H1 (cell line): Measurements from ENCODE around the gene HRH1. TPM values are rescaled to one million over a fixed set of nuclear protein-coding genes. Genes with fewer than 3 reads are reported as not detected.

Experiments used
- CTCF ChIA-PET: fragments of 300-600 bp; sonication (Branson Sonifier 250); formaldehyde crosslinking; loops from one replicate; lab custom pipeline; 2021; ENCODE audit not compliant: partially characterized antibody; lab: Charles Lee
- POLR2A ChIA-PET: fragments of 300-600 bp; sonication (Branson Sonifier 250); formaldehyde crosslinking; loops from one replicate; lab custom pipeline; 2021; ENCODE audit warnings: inconsistent platforms; ENCODE audit not compliant: partially characterized antibody; lab: Charles Lee
- DNase-seq, 2 experiments: peaks; one replicate each; pipeline versions ENCODE4 v3.0.0 to v3.0.0-alpha.2; 2010 to 2022; ENCODE audit warnings: low spot score in 2 of 2, low read depth in 1 of 2, mixed read lengths in 1 of 2
- FAIRE-seq: peaks from 2 replicates; lab custom pipeline; 2011; peaks lifted over from hg19 to GRCh38; lab: Jason Lieb, UNC
- H2AFZ ChIP-seq: 2 replicates; pipeline ENCODE4 v1.8.1; 2012; ENCODE audit warnings: low read length, inconsistent platforms
- H2AK5ac ChIP-seq: 2 replicates; pipeline ENCODE4 v1.6.1; 2013; ENCODE audit warnings: low read depth, low read length
- H2BK120ac ChIP-seq: replicated peaks from 2 replicates; pipeline ENCODE3; 2013; ENCODE audit warnings: low read depth, low read length, inconsistent platforms
- H2BK12ac ChIP-seq: 2 replicates; pipeline ENCODE4 v1.6.1; 2013; ENCODE audit warnings: low read depth, low read length
- H2BK15ac ChIP-seq: 2 replicates; pipeline ENCODE4 v1.6.1; 2013; ENCODE audit warnings: low read length
- H2BK20ac ChIP-seq: 2 replicates; pipeline ENCODE4 v1.6.1; 2013; ENCODE audit warnings: low read length
- H2BK5ac ChIP-seq: 2 replicates; pipeline ENCODE4 v1.6.1; 2013; ENCODE audit warnings: low read depth, low read length
- H3K14ac ChIP-seq: 2 replicates; pipeline ENCODE4 v1.6.1; 2013; ENCODE audit warnings: inconsistent platforms; ENCODE audit not compliant: insufficient read length
- H3K18ac ChIP-seq: 2 replicates; pipeline ENCODE4 v1.6.1; 2013; ENCODE audit warnings: low read length; ENCODE audit errors: extremely low read depth
- H3K23ac ChIP-seq: 2 replicates; pipeline ENCODE4 v1.6.1; 2013; ENCODE audit warnings: inconsistent platforms; ENCODE audit not compliant: insufficient read length
- H3K23me2 ChIP-seq: 2 replicates; pipeline ENCODE4 v1.6.1; 2013; ENCODE audit warnings: low read depth, low read length
- H3K27ac ChIP-seq: 2 replicates; pipeline ENCODE4 v1.6.1; 2011; ENCODE audit warnings: low read depth, low read length, inconsistent platforms
- H3K27me3 ChIP-seq, 4 experiments: replicated peaks in 1 of 4; 1 replicate in 1 of 4; 2 replicates in 3 of 4; pipeline versions ENCODE4 v1.6.1 to v1.8.1; 2011 to 2013; ENCODE audit warnings: low read length in 3 of 4, mild to moderate bottlenecking in 3 of 4, inconsistent platforms in 2 of 4, mixed read lengths in 2 of 4, moderate library complexity in 1 of 4; ENCODE audit not compliant: control insufficient read depth in 3 of 4, insufficient read depth in 3 of 4; ENCODE audit errors: extremely low read depth in 1 of 4
- H3K36me3 ChIP-seq, 4 experiments: 2 replicates each; pipeline versions ENCODE4 v1.6.1 to v1.8.1; 2011 to 2013; ENCODE audit warnings: mild to moderate bottlenecking in 4 of 4, low read length in 3 of 4, moderate library complexity in 2 of 4, control low read depth in 1 of 4, inconsistent platforms in 1 of 4; ENCODE audit not compliant: insufficient read depth in 4 of 4, control insufficient read depth in 2 of 4
- H3K4ac ChIP-seq: replicated peaks from 2 replicates; pipeline ENCODE3; 2013; ENCODE audit warnings: low read length, low read depth, mixed read lengths, inconsistent platforms; ENCODE audit not compliant: insufficient read length
- H3K4me1 ChIP-seq, 4 experiments: replicated peaks in 1 of 4; 1 replicate in 1 of 4; 2 replicates in 3 of 4; pipeline versions ENCODE4 v1.6.1 to v1.8.1; 2011 to 2013; ENCODE audit warnings: low read length in 3 of 4, inconsistent platforms in 2 of 4, mixed read lengths in 1 of 4; ENCODE audit not compliant: insufficient read depth in 4 of 4, control insufficient read depth in 3 of 4
- H3K4me2 ChIP-seq, 2 experiments: 2 replicates each; pipeline versions ENCODE4 v1.6.1 to v1.8.1; 2011 to 2013; ENCODE audit warnings: low read depth in 2 of 2, low read length in 2 of 2, control low read depth in 1 of 2, inconsistent platforms in 1 of 2, mild to moderate bottlenecking in 1 of 2; ENCODE audit not compliant: insufficient read depth in 1 of 2
- H3K4me3 ChIP-seq, 4 experiments: fragments of 200-600, 300-600 bp in 1 of 4; sonication (generic), shearing (Covaris generic), sonication (Bioruptor Twin) in 1 of 4; 2 replicates each; pipeline versions ENCODE4 v1.5.1 to v1.8.1; 2011 to 2016; ENCODE audit warnings: low read length in 4 of 4, low read depth in 3 of 4, control low read depth in 2 of 4, inconsistent platforms in 2 of 4, mild to moderate bottlenecking in 2 of 4, mixed read lengths in 1 of 4, moderate library complexity in 1 of 4; ENCODE audit not compliant: insufficient read depth in 2 of 4; ENCODE audit errors: extremely low read depth in 1 of 4
- H3K56ac ChIP-seq: replicated peaks from 2 replicates; pipeline ENCODE3; 2013; ENCODE audit warnings: low read depth, mild to moderate bottlenecking, mixed read lengths, low read length, inconsistent platforms; ENCODE audit not compliant: insufficient read length
- H3K79me1 ChIP-seq: 2 replicates; pipeline ENCODE4 v1.6.1; 2013; ENCODE audit warnings: low read depth, low read length, control low read depth
- H3K79me2 ChIP-seq, 2 experiments: 2 replicates each; pipeline versions ENCODE4 v1.6.1 to v1.8.1; 2012 to 2013; ENCODE audit warnings: low read length in 2 of 2, mild to moderate bottlenecking in 2 of 2, inconsistent platforms in 1 of 2; ENCODE audit not compliant: insufficient read depth in 2 of 2, control insufficient read depth in 1 of 2
- H3K9ac ChIP-seq, 4 experiments: replicated peaks in 1 of 4; 1 replicate in 1 of 4; 2 replicates in 3 of 4; pipeline versions ENCODE4 v1.6.1 to v1.8.1; 2011 to 2013; ENCODE audit warnings: low read depth in 3 of 4, low read length in 3 of 4, control low read depth in 2 of 4, mild to moderate bottlenecking in 2 of 4, moderate library complexity in 2 of 4, inconsistent platforms in 1 of 4; ENCODE audit errors: extremely low read depth in 1 of 4
- H3K9me3 ChIP-seq, 2 experiments: 2 replicates each; pipeline versions ENCODE4 v1.6.1 to v1.8.1; 2012 to 2013; ENCODE audit warnings: mild to moderate bottlenecking in 2 of 2, moderate library complexity in 2 of 2, control low read depth in 1 of 2, inconsistent platforms in 1 of 2, low read depth in 1 of 2, low read length in 1 of 2, mixed read lengths in 1 of 2; ENCODE audit not compliant: insufficient read depth in 2 of 2
- H4K20me1 ChIP-seq, 2 experiments: replicated peaks in 1 of 2; 2 replicates each; pipeline versions ENCODE3 to v1.8.1; 2011 to 2013; ENCODE audit warnings: inconsistent platforms in 2 of 2, low read length in 2 of 2, mild to moderate bottlenecking in 1 of 2; ENCODE audit not compliant: insufficient read depth in 2 of 2, control insufficient read depth in 1 of 2
- H4K5ac ChIP-seq: 2 replicates; pipeline ENCODE4 v1.6.1; 2013; ENCODE audit warnings: low read length, low read depth, mixed read lengths, inconsistent platforms; ENCODE audit not compliant: insufficient read length
- H4K8ac ChIP-seq: 2 replicates; pipeline ENCODE4 v1.8.0; 2013; ENCODE audit warnings: mild to moderate bottlenecking, moderate library complexity, low read length, inconsistent platforms; ENCODE audit not compliant: insufficient read depth; ENCODE audit errors: extremely low read depth
- H4K91ac ChIP-seq: replicated peaks from 2 replicates; pipeline ENCODE3; 2013; ENCODE audit warnings: low read length, mixed read lengths, inconsistent platforms; ENCODE audit not compliant: insufficient read length
- EZH2 ChIP-seq: fragments of 200-600 bp; sonication (generic); IDR thresholded peaks from 2 replicates; pipeline ENCODE4 v1.7.1; 2012; ENCODE audit warnings: low read depth, mild to moderate bottlenecking, moderate library complexity, low read length, inconsistent platforms; ENCODE audit not compliant: severe bottlenecking
- HDAC2 ChIP-seq, 2 experiments: fragments of 300-600 bp in 1 of 2; sonication (generic) in 1 of 2; IDR thresholded peaks; 2 replicates each; pipeline ENCODE4 v1.6.1; 2011 to 2012; ENCODE audit warnings: low read depth in 2 of 2, low read length in 2 of 2, mild to moderate bottlenecking in 2 of 2, moderate library complexity in 2 of 2, borderline replicate concordance in 1 of 2, inconsistent platforms in 1 of 2
- KDM1A ChIP-seq: fragments of 200-600, 300-600 bp; sonication (generic); IDR thresholded peaks from 2 replicates; pipeline ENCODE4 v1.7.1; 2016; ENCODE audit warnings: mild to moderate bottlenecking, low read length, borderline replicate concordance
- POLR2A ChIP-seq, 2 experiments: IDR thresholded peaks; 1 replicate in 1 of 2; 2 replicates in 1 of 2; pipeline ENCODE4 v1.6.1; 2011; ENCODE audit warnings: low read depth in 2 of 2, low read length in 2 of 2, mild to moderate bottlenecking in 2 of 2; ENCODE audit errors: control extremely low read depth in 1 of 2
- POLR2AphosphoS5 ChIP-seq: IDR thresholded peaks from 2 replicates; pipeline ENCODE4 v1.6.1; 2011; ENCODE audit warnings: low read depth, low read length
- RBBP5 ChIP-seq: IDR thresholded peaks from 2 replicates; pipeline ENCODE4 v1.7.1; 2012; ENCODE audit warnings: low read depth, mild to moderate bottlenecking, inconsistent platforms, low read length, moderate library complexity, borderline replicate concordance
- SAP30 ChIP-seq: fragments of 300-600 bp; sonication (generic); IDR thresholded peaks from 2 replicates; pipeline ENCODE4 v1.7.1; 2012; ENCODE audit warnings: low read length, moderate library complexity, mild to moderate bottlenecking, inconsistent platforms; ENCODE audit not compliant: insufficient read depth, insufficient replicate concordance
- SIN3A ChIP-seq, 2 experiments: IDR thresholded peaks in 1 of 2; conservative IDR thresholded peaks in 1 of 2; 2 replicates each; pipeline ENCODE4 v1.6.1; 2011 to 2012; ENCODE audit warnings: low read length in 2 of 2, improper control_type of control experiment in 1 of 2, low read depth in 1 of 2, mild to moderate bottlenecking in 1 of 2
- SRF ChIP-seq: IDR thresholded peaks from 2 replicates; pipeline ENCODE4 v1.6.1; 2011; ENCODE audit warnings: mild to moderate bottlenecking, low read depth, low read length, moderate library complexity
- SUZ12 ChIP-seq: fragments of 200-600 bp; sonication (generic); IDR thresholded peaks from 2 replicates; pipeline ENCODE4 v1.6.1; 2012; ENCODE audit warnings: mild to moderate bottlenecking, inconsistent platforms, low read length, moderate library complexity, mixed read lengths
- TAF7 ChIP-seq: optimal IDR thresholded peaks from 2 replicates; pipeline ENCODE3; 2011; ENCODE audit warnings: low read depth, mild to moderate bottlenecking, inconsistent platforms, low read length, moderate library complexity, borderline replicate concordance
- WGBS, 2 experiments: shearing (Covaris generic) in 1 of 2; methylation state at CpG; one replicate each; pipeline versions ENCODE4 v1.1.6 to v1.1.7; 2013 to 2015; ENCODE audit warnings: low lambda C conversion rate in 2 of 2, mixed read lengths in 2 of 2, inconsistent platforms in 1 of 2, low coverage in 1 of 2, missing lambda C conversion rate in 1 of 2; ENCODE audit not compliant: insufficient replicate concordance in 2 of 2, insufficient coverage in 1 of 2, insufficient read length in 1 of 2; ENCODE audit errors: extremely low coverage in 1 of 2, missing lambda C conversion rate in 1 of 2; 5-methylcytosine and 5-hydroxymethylcytosine counted together
- polyA plus RNA-seq, 7 experiments: library from polyadenylated mRNA; depleted of rRNA in 3 of 7; stranded (reverse) in 5 of 7; unstranded in 2 of 7; fragments of >200 nt in 5 of 7; fragments of 200-250 nt in 2 of 7; gene quantifications; 1 replicate in 5 of 7; 2 replicates in 1 of 7; 4 replicates in 1 of 7; pipeline versions ENCODE4 v1.2.1 to v1.2.3, GENCODE V29; 2011 to 2013; ENCODE audit warnings: missing spikeins in 2 of 7, mixed read lengths in 2 of 7
- total RNA-seq: library from RNA; stranded (reverse); fragmentation: NEBNext Ultra II Directional; extraction: Animal tissue kit (Norgen Biotek cat#: 25700); gene quantifications from 2 replicates; pipeline ENCODE4 v1.2.1, GENCODE V29; 2021

Gene HRH1
- total and polyA plus RNA-seq, 2 of the 8 experiments (the other 6 are each of a cell fraction or from before 2014, with no cell fraction given): 0.11 TPM; not detected in 1

DNA sequence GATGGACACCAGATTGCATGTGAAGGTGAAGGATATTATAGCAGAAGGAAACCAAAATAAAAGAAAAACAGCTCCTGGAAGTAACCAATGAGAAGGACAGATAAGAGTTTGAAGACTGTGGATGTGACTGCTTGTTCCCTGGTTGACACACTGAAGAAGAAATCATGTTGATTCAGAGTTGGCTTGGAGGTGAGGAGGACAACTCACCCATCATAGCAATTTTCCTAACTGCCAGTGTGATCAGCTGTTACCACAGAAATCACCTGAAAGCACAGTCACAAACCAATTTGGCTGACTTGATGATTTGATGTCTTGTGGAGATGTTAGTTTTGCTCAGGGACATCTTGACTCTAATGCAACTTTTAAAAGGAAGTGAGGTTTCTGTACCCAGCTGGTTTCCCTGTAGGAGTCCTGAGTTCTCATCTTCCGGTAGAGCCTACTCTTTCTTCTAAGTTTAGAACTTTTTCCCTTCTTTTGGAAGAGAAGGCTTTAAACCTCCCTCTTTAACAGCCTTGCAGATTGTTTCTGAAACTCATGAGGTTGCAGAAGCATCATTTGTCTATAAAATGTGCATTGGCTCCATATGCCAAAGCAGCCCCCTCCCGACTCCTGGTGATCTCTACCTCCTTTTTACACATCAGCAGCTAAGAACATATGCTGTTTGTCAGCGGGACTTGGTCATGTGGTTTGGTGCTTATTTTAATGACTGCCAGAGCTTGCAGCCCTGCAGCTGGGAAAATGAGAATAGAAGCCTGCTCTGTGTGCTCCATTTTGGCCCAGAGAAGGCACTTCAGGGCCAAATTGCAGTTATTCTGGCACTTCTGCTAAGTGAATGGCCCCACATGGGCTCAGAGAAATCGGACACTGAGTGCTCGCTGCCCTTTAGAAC, 128.2 kb downstream of the HRH1 start:
- CTCF ChIA-PET: interaction anchor here (1.1 kb wide), 1 partner anchor 21 kb away, joined by 3 read pairs; no protein-coding TSS in a partner anchor
- no peak overlapping the region for H2BK12ac ChIP-seq
- H4K20me1 ChIP-seq: no peaks in the 10 kb centered on the region
- H4K91ac ChIP-seq: no peak overlapping the region
- no peak overlapping the region for H3K4me3 ChIP-seq
- no peak overlapping the region for H3K56ac ChIP-seq
- no peak overlapping the region for H3K4me2 ChIP-seq
- H2AFZ ChIP-seq: no peak overlapping the region
- H3K27ac ChIP-seq: no peak overlapping the region
- H3K23ac ChIP-seq: no peak overlapping the region
- no peak overlapping the region for H3K4ac ChIP-seq
- H4K5ac ChIP-seq: no peak overlapping the region
- H3K9me3 ChIP-seq: no peaks in the 10 kb centered on the region
- FAIRE-seq (no peak), DNase-seq (no peak)
- H3K18ac ChIP-seq: no peak overlapping the region
- H3K27me3 ChIP-seq: no peaks in the 10 kb centered on the region
- no peak overlapping the region for H2BK5ac ChIP-seq
- no peak overlapping the region for H4K8ac ChIP-seq
- H2BK120ac ChIP-seq: no peak overlapping the region
- H3K14ac ChIP-seq: no peak overlapping the region
- 84% methylated on average over 5 of the region's 5 CpGs; no CpG with 5 or more reads in 1 of the 2 experiments for WGBS, 2 experiments
- H2BK20ac ChIP-seq: no peak overlapping the region
- H3K4me1 ChIP-seq: no peaks in the 10 kb centered on the region
- no peak overlapping the region for H2AK5ac ChIP-seq
- no peaks in the 10 kb centered on the region for H3K23me2 ChIP-seq
- H3K79me2 ChIP-seq: no peaks in the 10 kb centered on the region
- peaks cover 0 to 3% (median 0%) of the 10 kb centered on the region in 4 experiments; a peak in 2 of 8 replicates for H3K36me3 ChIP-seq
- no peaks in the 10 kb centered on the region; the same call in 1 of the 2 replicates for H3K79me1 ChIP-seq
- H2BK15ac ChIP-seq: no peak overlapping the region
- POLR2A ChIA-PET: interaction anchor here (2.0 kb wide), 1 partner anchor 9 kb away, joined by 13 read pairs; the partner anchor contains the start of gene ATG7
- no peak overlapping the region; a peak in 1 of 7 replicates for H3K9ac ChIP-seq
- no peak for TF ChIP-seq POLR2AphosphoS5
- TF ChIP-seq SAP30: no peak
- no peak for TF ChIP-seq SIN3A (conservative IDR thresholded peaks at IDR 0.05 in 1 of 2, IDR thresholded peaks at IDR 0.05 in 1 of 2; ENCODE audit: low read depth in 1 of 2, low read length in 2 of 2)
- no peak for TF ChIP-seq HDAC2 (IDR thresholded peaks at IDR 0.05; ENCODE audit: borderline replicate concordance in 1 of 2, low read depth in 2 of 2, low read length in 2 of 2)
- TF ChIP-seq RBBP5: no peak
- TF ChIP-seq KDM1A: no peak
- TF ChIP-seq SUZ12: no peak
- no peak for TF ChIP-seq SRF
- no peak for TF ChIP-seq TAF7
- no peak for TF ChIP-seq POLR2A (IDR thresholded peaks at IDR 0.05; ENCODE audit: control extremely low read depth in 1 of 2, low read depth in 2 of 2, low read length in 2 of 2)
- no peak for TF ChIP-seq EZH2
